NCI-H1694 (cell line): Measurements from ENCODE around the gene SRSF1.
"Not testable (repeated sequence)": the region's sequence is repeated elsewhere in the genome, so short reads cannot be mapped to it uniquely, and the experiment has no call there.

Experiments
- DNase-seq: peaks from one replicate; lab custom pipeline; 2025; lab: John Stamatoyannopoulos, UW

Gene SRSF1, protein sequence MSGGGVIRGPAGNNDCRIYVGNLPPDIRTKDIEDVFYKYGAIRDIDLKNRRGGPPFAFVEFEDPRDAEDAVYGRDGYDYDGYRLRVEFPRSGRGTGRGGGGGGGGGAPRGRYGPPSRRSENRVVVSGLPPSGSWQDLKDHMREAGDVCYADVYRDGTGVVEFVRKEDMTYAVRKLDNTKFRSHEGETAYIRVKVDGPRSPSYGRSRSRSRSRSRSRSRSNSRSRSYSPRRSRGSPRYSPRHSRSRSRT

DNA sequence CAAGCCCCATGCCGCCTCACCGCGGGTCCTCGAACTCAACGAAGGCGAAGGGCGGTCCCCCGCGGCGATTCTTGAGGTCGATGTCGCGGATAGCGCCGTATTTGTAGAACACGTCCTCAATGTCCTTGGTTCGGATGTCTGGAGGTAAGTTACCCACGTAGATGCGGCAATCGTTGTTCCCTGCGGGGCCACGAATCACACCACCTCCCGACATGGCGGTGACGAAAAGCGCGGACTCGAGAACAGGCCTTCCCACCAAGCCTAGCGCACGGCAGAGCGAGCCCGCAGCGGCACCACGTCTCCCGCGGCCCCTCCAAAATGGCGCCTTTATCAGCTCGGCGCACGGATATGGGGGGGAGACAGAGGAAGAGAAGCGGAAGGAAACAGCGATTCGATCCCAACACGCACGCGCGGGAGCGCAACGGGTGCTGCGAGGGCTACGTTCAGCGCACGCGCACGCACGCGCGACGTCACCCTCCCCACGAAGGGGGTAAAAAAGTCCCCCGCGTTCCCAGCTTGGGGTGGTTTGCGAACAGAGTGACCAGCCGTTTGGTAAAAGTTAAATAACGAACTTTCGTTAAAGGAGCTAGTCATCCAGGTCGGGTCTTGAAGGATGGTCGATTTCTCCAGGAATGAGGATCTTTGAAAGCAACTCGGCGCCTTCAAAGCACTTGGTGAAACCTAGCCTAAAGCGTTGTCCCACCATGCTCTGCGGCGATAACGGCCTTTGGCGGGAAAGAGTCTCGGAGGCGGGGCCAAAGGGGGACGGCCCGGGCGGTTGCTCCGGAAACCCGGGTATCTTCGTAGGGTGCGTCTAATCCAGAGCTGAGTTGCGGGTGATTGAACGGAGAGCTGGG lies at the start of gene SRSF1:
TSS of gene SRSF1 (minus strand) at position 323 of the 857 bp plus-strand sequence. CDS start at position 214, 109 bp downstream.
- peak; percentile 97 for DNase-seq

GRCh38 chr17:58056476-58056875 lies 49.4 kb upstream of the SRSF1 start:
- DNase-seq: no peak

GRCh38 chr17:58054641-58055040 lies 47.6 kb upstream of the SRSF1 start:
- DNase-seq: no peak

DNA sequence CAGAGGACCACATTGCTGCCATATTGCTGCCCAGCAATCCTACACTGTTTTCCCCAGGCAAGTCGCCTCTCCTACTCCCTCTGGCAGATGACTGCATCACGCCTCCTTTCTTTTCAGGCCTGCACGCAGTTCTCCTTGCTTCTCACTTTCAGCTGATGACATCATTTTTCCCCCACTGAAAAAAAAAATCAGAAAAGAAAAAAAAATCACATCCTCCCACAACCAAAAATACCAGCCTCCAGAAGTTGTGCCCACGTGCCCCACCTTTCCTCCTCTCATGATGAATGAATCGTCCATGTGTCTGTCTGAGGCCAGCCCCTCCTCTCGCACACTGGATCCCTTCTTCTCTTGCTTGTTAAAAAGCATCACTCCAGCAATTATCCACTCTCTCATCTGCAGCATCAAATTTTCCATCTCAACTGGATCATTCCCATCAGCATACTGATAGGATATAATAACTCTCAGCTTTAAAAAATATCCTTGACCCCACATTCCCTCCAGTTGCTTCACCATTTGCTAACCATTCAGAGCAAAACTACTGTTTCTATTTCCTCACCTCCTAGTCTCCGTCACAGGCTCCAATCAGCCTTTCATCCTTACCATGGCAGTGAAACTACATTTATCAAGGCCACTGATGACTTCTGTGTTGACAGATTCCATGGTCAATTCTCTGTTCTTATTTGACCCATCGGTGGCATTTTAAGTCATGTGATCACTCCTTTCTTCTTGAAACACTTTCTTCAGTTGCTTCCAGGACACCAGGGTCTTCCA lies 46.1 kb upstream of the SRSF1 start:
- no peak for DNase-seq

DNA sequence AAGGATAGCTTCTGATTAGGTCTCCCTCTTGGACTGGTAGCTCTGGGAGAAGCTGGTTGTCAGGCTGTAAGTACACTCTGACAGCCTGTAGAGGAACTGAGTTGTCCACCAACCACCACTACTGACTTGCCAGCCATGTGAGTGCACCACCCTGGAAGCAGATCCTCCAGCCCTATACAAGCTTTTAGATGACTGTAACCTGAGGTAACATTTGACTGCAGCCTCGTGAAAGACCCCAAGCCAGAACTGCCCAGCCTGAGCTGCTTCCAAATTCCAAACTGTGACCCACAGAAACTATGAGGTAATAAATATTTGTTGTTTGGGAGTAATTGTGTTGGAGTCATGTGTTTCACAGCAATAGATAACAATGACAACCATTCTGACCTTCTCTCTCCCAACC lies 45.4 kb upstream of the SRSF1 start:
- no peak for DNase-seq

- no peak for DNase-seq
Measured at GRCh38 chr17:58051468-58051867, 44.4 kb upstream of the SRSF1 start.

GRCh38 chr17:58050966-58051365 lies 43.9 kb upstream of the SRSF1 start:
- no peak for DNase-seq

GRCh38 chr17:58049533-58049932 lies 42.5 kb upstream of the SRSF1 start:
- no peak for DNase-seq

GRCh38 chr17:58047376-58048150 lies 40.5 kb upstream of the SRSF1 start:
- DNase-seq: no peak

GRCh38 chr17:58046239-58047094 lies 39.4 kb upstream of the SRSF1 start:
- peak; percentile 42 for DNase-seq

GRCh38 chr17:58044256-58044655 lies 37.2 kb upstream of the SRSF1 start:
- not testable (repeated sequence) for DNase-seq

GRCh38 chr17:58043221-58044181 lies 36.5 kb upstream of the SRSF1 start:
- no peak for DNase-seq

DNA sequence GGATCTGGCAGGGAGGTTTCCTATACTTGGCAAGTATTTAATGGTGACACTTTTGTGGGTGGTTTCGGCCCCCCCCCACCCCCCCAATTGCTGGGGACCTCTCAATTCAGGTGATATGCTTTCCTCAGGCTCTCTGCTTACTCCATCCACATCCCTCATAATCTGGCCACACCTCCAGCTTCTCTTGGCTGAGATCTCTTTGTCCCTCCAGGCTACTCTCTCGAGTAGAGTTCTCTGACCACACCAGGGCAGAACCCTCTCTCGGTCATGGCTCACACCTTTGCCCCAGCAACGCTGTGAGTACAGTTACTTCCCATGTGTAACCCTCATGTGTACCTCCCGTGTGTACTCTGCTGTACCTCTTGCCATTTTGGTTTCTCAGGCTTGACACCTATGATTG lies 34.1 kb upstream of the SRSF1 start:
- DNase-seq: no peak

GRCh38 chr17:58040386-58040785 lies 33.3 kb upstream of the SRSF1 start:
- DNase-seq: no peak

DNA sequence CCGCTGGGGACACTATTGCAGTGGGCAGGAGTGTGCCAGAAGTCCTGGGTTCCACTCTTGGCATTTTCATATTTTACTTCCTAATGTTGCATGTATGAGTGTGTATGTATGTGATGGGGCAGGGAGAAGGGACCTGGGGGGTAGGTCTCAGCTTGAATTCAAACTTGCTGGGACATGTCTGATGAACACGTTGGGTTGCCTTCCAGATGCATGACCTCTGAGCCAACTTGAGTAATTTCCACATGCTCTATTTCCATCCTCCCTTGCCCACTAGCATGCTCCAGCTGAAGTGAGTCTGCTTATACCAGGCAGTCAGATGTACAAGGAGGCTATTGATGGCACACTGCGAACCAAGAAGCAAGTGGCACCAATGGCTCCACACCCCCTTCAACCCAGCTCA lies 32.9 kb upstream of the SRSF1 start:
- DNase-seq: no peak

- no peak for DNase-seq
Measured at GRCh38 chr17:58032691-58033415, 25.8 kb upstream of the SRSF1 start.

DNA sequence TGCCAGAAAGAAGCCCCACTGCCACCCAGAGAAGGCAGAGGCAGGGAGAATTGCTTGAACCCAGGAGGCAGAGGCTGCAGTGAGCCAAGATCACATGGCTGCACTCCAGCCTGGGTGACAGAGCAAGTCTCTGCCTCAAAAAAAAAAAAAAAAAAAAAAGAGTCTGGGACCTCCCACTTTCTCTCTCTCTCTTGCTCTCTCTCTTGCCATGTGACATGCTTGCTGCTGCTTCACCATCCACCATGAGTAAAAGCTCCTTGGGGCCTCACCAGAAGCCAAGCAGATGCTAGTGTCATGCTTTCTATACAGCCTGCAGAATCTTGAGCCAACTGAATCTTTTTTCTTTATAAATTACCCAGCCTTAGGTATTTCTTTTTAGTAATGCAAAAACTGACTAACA lies 21.5 kb upstream of the SRSF1 start:
- DNase-seq: no peak

DNA sequence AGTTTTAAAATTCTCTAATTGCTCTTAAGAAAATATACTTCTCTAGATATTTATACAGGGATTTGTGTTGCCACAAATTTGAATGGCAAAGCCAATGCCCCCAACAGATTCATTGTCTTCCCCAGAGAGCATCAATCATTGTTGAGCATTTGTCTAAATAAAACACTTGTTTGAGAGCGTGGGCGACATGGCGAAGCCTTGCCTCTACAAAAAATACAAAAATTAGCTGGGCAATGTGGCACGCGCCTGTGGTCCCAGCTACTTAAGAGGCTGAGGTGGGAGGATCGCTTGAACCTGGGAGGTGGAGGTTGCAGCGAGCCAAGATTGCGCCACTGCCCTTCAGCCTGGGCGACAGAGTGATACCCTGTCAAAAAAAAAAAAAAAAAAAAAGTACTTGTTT lies 13.4 kb upstream of the SRSF1 start:
- DNase-seq: no peak

DNA sequence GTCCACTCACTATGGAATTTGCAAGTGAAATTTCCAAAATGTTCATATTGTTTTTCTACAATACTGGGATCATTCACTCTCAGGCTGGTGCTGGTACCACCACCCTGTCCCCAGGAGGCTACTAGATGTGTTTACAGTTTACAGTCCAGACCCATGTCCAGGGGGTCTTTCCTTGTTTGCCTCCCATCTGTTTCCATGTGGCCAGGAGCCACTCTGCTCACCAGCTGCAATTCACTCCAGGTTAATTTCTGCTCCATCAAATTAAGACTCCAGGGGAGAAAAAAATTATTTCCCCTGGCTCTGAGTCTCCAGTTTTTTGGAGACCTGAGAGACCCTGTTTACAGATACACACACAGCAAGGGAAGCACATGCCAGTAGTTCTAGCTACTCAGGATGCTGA lies 12.5 kb upstream of the SRSF1 start:
- DNase-seq: no peak
